GM18519 (cell line): ENCODE data around the gene RAB4A.
A peak's percentile ranks its signal among the peaks of the same experiment; 100 is the strongest.
"Not testable (repeated sequence)": the region's sequence is repeated elsewhere in the genome, so short reads cannot be mapped to it uniquely, and the experiment has no call there.

ENCODE experiments used
- ATAC-seq: cut with Tn5 transposase; IDR thresholded peaks from one replicate; pipeline ENCODE4 v1.9.1; 2021; ENCODE audit warnings: mild to moderate bottlenecking, moderate library complexity; ENCODE audit not compliant: unreplicated experiment, low FRiP score

Gene RAB4A

DNA sequence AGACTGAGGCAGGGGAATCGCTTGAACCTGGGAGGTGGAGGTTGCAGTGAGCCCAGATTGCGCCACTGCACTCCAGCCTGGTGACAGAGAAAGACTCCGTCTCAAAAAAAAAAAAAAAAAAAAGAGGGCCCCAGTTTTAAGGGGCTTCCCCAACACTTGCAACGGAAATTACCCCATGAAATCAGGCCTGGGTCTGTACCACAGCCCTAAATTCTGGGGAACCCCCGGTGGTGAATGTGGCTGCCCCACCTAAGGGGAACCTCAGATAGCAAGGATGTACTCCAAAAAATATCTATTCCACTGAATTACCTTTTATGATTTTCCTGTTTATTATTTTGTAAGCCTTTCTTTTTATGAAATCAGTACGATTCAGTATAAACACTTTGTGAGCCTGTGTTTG, 56.9 kb downstream of the RAB4A start:
- not testable (repeated sequence) for ATAC-seq

- no peak for ATAC-seq
Observed at GRCh38 chr1:229328598-229329362, 57.9 kb downstream of the RAB4A start.

GRCh38 chr1:229334269-229334668, 63.4 kb downstream of the RAB4A start:
- no peak for ATAC-seq

DNA sequence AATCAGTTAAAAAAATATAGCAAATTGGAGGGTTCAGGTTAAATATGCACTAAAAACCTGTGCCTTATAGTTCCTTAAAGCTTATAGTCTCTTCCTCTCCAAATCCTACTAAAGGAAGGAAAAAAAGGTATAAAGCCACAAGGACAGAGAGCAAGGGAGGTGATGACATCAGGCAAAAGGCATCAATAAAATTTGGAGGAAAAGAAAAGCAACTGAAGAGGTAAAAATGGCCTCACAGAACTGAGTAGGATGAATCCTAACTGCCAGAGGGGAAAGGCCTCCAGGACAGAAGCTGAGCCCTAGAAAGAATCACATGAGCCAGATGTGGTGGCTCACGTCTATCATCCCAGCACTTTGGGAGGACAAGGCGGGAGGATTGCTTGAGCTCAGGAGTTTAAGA, 63.8 kb downstream of the RAB4A start:
- ATAC-seq = no peak

GRCh38 chr1:229336345-229336744, 65.4 kb downstream of the RAB4A start:
- ATAC-seq = no peak

- ATAC-seq = no peak
Observed at GRCh38 chr1:229339086-229339485, 68.2 kb downstream of the RAB4A start.

DNA sequence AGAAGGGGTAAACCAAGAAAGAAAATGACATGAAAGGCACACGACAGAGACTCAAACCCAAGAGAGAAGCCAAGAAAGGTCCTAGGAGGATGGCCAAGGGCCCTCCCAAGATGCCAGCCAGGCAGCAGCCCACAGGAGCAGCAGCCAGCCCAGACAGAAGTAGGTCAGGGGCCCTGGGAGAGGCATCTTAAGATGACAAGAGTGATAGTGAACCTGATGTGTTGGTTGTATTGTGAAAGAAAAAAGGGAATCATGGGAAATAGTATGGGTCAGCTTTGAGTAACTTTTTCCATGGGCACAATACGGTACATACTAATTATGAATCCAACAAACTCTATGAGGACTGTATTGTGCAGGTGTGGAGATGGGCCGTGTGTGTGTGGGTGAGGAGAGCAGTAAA, 68.6 kb downstream of the RAB4A start:
- ATAC-seq = no peak

- no peak for ATAC-seq
Observed at GRCh38 chr1:229340496-229340895, 69.6 kb downstream of the RAB4A start.

DNA sequence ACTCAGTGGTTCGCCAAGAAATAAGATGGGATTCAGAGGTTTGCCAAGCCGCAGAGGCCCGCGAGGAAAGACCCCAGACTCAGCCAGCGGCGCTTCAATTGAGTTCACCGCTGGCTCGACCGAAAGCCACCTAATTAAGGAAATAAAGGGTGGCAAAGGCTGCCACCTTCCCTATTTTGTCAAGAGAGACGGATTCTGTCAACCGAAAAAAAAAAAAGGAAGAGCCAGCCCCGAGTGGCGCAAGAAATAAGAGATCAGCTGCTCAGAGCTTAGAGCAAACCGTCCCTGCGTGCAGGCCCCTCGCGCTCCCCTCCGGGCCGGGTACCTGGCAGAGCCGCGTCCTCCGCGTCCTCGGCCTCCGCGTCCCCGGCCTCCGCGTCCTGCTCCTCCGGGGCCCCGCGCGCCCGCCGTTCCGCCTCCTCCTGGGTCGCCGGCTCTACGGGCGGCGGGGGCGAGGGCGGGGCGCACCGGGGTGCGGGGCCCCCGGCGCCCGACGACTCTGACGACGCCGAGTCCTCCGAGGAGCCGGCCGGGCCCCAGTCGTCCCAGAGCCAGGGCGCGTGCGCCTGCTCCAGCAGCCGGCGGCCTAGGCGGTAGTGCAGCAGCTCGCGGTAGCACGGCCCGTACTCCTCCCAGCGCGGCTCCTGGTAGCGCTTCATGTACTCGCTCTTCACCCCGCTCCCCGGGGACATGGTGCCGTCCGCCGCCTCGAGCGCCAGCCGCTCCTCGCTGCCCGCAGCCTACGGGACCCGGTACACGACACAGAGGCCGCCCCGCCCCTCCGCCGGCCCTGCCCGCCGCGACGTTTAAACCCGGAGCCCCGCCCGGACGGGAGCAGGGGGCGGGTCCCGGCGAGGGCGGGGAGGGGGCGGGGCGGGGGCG, 71.1 kb downstream of the RAB4A start:
- peak; percentile 36 for ATAC-seq

- ATAC-seq = peak; percentile 33
Observed at GRCh38 chr1:229342656-229343569, 72.0 kb downstream of the RAB4A start, which contains the start of gene CCSAP. CCSAP (minus strand) TSS chr1:229343047; CDS start chr1:229342465, 582 bp downstream.

GRCh38 chr1:229344139-229344538, 73.2 kb downstream of the RAB4A start:
- no peak for ATAC-seq

DNA sequence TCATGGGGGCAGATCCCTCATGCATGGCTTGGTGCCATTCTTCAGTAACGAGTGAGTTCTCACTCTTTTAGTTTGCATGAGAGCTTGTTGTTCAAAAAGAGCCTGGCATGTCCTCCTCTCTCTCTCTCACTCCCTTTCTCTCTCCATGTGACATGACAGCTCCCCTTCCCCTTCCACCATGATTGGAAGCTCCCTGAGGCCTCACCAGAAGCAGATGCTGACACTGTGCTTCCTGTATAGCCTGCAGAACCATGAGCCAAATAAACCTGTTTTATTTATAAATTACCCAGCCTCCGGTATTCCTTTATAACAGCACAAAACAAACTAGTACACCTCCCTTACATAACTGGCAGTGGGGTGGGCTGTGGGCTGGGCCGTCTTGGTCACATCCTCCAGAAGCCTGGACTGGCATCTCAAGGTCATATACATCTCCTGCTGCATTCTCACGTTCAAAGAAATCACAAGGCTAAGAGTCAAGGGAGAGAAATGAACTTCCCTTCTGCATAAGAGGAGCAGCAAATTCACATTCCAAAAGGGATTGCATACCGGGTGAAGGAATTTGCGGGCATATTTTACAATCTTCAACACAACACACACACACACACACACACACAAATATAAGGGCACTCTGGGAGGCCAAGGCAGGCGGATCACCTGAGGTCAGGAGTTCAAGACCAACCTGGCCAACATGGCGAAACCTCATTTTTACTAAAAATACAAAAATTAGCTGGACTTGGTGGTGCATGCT, 74.2 kb downstream of the RAB4A start:
- ATAC-seq = no peak

DNA sequence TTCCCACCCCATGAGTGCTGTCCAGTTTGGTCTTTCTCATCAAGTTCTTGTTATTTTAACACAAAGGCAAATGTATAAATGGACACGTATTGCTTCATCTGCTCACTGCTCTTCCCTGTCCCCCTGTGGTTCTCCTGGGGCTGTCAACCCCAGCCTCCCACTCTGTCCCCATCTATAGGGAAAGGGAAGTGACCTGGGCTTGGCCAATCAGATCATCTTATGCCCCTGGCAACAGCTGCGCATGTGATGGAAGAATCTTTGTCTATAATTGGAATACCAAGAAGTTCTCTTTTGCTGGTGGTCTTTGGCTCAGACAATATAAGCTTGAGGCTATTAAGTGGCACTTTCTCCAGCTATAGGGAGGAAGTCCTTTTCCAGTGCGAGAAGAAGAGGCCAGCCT, 76.6 kb downstream of the RAB4A start:
- no peak for ATAC-seq

GRCh38 chr1:229349463-229350385, 78.8 kb downstream of the RAB4A start:
- ATAC-seq = no peak

- ATAC-seq = no peak
Observed at GRCh38 chr1:229352975-229353374, 82.1 kb downstream of the RAB4A start.

DNA sequence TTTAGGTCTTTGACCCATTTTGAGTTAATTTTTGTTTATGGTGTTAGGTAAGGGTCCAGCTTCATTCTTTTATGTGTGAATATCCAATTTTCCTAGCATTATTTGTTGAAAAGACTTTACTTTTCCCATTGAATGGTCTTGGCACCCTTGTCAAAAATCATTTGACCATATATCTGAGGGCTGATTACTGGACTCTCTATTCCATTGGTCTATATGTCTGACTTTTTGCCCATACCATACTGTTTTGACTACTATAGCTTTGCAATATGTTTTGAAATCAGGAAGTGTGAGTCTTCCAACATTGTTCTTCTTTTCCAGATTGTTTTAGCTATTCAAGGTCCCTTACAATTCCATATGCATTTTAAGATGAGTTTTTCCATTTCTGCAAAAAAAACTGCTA, 83.3 kb downstream of the RAB4A start:
- ATAC-seq = no peak
